GM12878 (cell line): ENCODE measurements around the gene GPR87. TPM values are rescaled to one million over a fixed set of nuclear protein-coding genes. Genes with fewer than 3 reads are reported as not detected.

ENCODE experiments used
- ATAC-seq: fragments of 200-7000 bp; cut with Tn5 transposase; 3 replicates; pipeline ENCODE4 v1.9.1; 2020; ENCODE audit warnings: mild to moderate bottlenecking, moderate library complexity
- BruUV-seq: library from RNA; stranded (reverse); fragments of 400-500 nt; replicated peaks from 2 replicates; lab custom pipeline; 2021; lab: Mats Ljungman, UMichigan
- CTCF ChIA-PET: fragments of 300-600 bp; sonication (Branson Sonifier 250); formaldehyde crosslinking; extraction: SDS; loops from one replicate; lab custom pipeline; 2021; ENCODE audit warnings: inconsistent platforms; lab: Yijun Ruan, JAX
- POLR2A ChIA-PET: fragments of 350-600 bp; formaldehyde crosslinking; extraction: SDS; loops from one replicate; lab custom pipeline; 2021; ENCODE audit warnings: inconsistent platforms; lab: Charles Lee
- RAD21 ChIA-PET: fragments of 300-600 bp; sonication (Branson Sonifier 250); formaldehyde crosslinking; loops from one replicate; lab custom pipeline; 2023; ENCODE audit warnings: antibody characterized with exemption; ENCODE audit not compliant: unreplicated experiment; lab: Charles Lee
- SMC1A ChIA-PET: fragments of 300-600 bp; sonication (Branson Sonifier 250); formaldehyde crosslinking; loops from one replicate; lab custom pipeline; 2023; ENCODE audit not compliant: unreplicated experiment, uncharacterized antibody; lab: Charles Lee
- DNase-seq: peaks from one replicate; pipeline ENCODE4 v3.0.0-alpha.2; 2011; ENCODE audit warnings: low read depth, low spot score
- FAIRE-seq: peaks from 3 replicates; lab custom pipeline; 2011; peaks lifted over from hg19 to GRCh38; lab: Jason Lieb, UNC
- H2AFZ ChIP-seq: 2 replicates; pipeline ENCODE4 v1.6.0; 2011; ENCODE audit warnings: low read depth, low read length, control low read depth; ENCODE audit not compliant: control insufficient read depth
- H3K27ac ChIP-seq: 2 replicates; pipeline ENCODE4 v1.5.1; 2011; ENCODE audit warnings: control low read depth; ENCODE audit not compliant: control insufficient read depth, insufficient read depth
- H3K27me3 ChIP-seq, 2 experiments: replicated peaks in 1 of 2; 2 replicates each; pipeline versions ENCODE4 v1.6.0 to v1.6.1; 2011; ENCODE audit warnings: low read length in 1 of 2; ENCODE audit not compliant: control insufficient read depth in 2 of 2, insufficient read depth in 2 of 2
- H3K36me3 ChIP-seq, 2 experiments: 2 replicates each; pipeline ENCODE4 v1.5.1; 2011; ENCODE audit warnings: low read length in 1 of 2; ENCODE audit not compliant: control insufficient read depth in 2 of 2, insufficient read depth in 2 of 2
- H3K4me1 ChIP-seq: 2 replicates; pipeline ENCODE4 v1.6.1; 2011; ENCODE audit warnings: mild to moderate bottlenecking, low read length, moderate library complexity, mixed read lengths; ENCODE audit not compliant: control insufficient read depth, insufficient read depth
- H3K4me2 ChIP-seq: 2 replicates; pipeline ENCODE4 v1.6.0; 2011; ENCODE audit warnings: control low read depth; ENCODE audit not compliant: control insufficient read depth, insufficient read depth
- H3K4me3 ChIP-seq: fragments of 200-600 bp; sonication (generic); 2 replicates; pipeline ENCODE4 v1.5.1; 2016
- H3K79me2 ChIP-seq: 2 replicates; pipeline ENCODE4 v1.6.0; 2011; ENCODE audit warnings: low read length; ENCODE audit not compliant: control insufficient read depth, insufficient read depth
- H3K9ac ChIP-seq: 2 replicates; pipeline ENCODE4 v1.8.0; 2011; ENCODE audit warnings: low read length, control low read depth, mixed read lengths; ENCODE audit not compliant: control insufficient read depth, insufficient read depth
- H3K9me3 ChIP-seq: replicated peaks from 3 replicates; pipeline ENCODE4 v1.5.1; 2011; ENCODE audit warnings: mild to moderate bottlenecking, low read length; ENCODE audit not compliant: control insufficient read depth, insufficient read depth
- H4K20me1 ChIP-seq: 2 replicates; pipeline ENCODE4 v1.6.0; 2011; ENCODE audit not compliant: control insufficient read depth, insufficient read depth
- ASH2L ChIP-seq: fragments of 300-600, 200-600 bp; sonication (generic); IDR thresholded peaks from 2 replicates; pipeline ENCODE4 v1.6.1; 2017; ENCODE audit warnings: low read depth, mild to moderate bottlenecking, borderline replicate concordance
- E4F1 ChIP-seq: fragments of 450-650 bp; IDR thresholded peaks from 2 replicates; pipeline ENCODE4 v1.6.1; 2018; ENCODE audit warnings: borderline replicate concordance, mild to moderate bottlenecking; ENCODE audit not compliant: partially characterized antibody
- GATAD2B ChIP-seq: fragments of 450-650 bp; conservative IDR thresholded peaks from 2 replicates; pipeline ENCODE4 v1.6.1; 2017; ENCODE audit warnings: low read depth, mild to moderate bottlenecking, moderate library complexity
- IKZF2 ChIP-seq, 2 experiments: fragments of 450-650 bp; IDR thresholded peaks; 2 replicates each; pipeline ENCODE4 v1.6.1; 2017; ENCODE audit warnings: mild to moderate bottlenecking in 2 of 2, moderate library complexity in 2 of 2
- IRF5 ChIP-seq: fragments of 450-650 bp; IDR thresholded peaks from 2 replicates; pipeline ENCODE4 v1.6.1; 2017; ENCODE audit warnings: borderline replicate concordance
- JUND ChIP-seq: IDR thresholded peaks from 2 replicates; pipeline ENCODE4 v1.6.1; 2012; ENCODE audit warnings: low read depth, mild to moderate bottlenecking, low read length, improper control_type of control experiment, moderate library complexity
- MEF2B ChIP-seq: fragments of 450-650 bp; IDR thresholded peaks from 2 replicates; pipeline ENCODE4 v1.6.1; 2018; ENCODE audit warnings: mild to moderate bottlenecking, moderate library complexity; ENCODE audit not compliant: partially characterized antibody, poor library complexity, severe bottlenecking
- NKRF ChIP-seq: fragments of 450-650 bp; conservative IDR thresholded peaks from 2 replicates; pipeline ENCODE4 v1.6.1; 2017; ENCODE audit warnings: mild to moderate bottlenecking, moderate library complexity
- PML ChIP-seq: IDR thresholded peaks from 2 replicates; pipeline ENCODE4 v1.6.1; 2012; ENCODE audit warnings: low read length, inconsistent platforms
- RAD21 ChIP-seq: IDR thresholded peaks from 2 replicates; pipeline ENCODE4 v1.6.1; 2011; ENCODE audit warnings: mild to moderate bottlenecking, low read depth, low read length, moderate library complexity; ENCODE audit not compliant: insufficient read depth
- SMAD1 ChIP-seq: fragments of 450-650 bp; IDR thresholded peaks from 2 replicates; pipeline ENCODE4 v1.6.1; 2018; ENCODE audit warnings: mild to moderate bottlenecking, low read depth; ENCODE audit not compliant: partially characterized antibody
- SMC3 ChIP-seq: IDR thresholded peaks from 2 replicates; pipeline ENCODE4 v1.6.1; 2011; ENCODE audit warnings: low read length, improper control_type of control experiment, borderline replicate concordance
- SPI1 ChIP-seq: IDR thresholded peaks from 2 replicates; pipeline ENCODE4 v1.6.1; 2011; ENCODE audit warnings: low read depth, mild to moderate bottlenecking, low read length, moderate library complexity, borderline replicate concordance; ENCODE audit not compliant: insufficient read depth
- SRF ChIP-seq, 2 experiments: IDR thresholded peaks; 2 replicates each; pipeline ENCODE4 v1.6.1; 2011; ENCODE audit warnings: low read depth in 2 of 2, low read length in 2 of 2, mild to moderate bottlenecking in 1 of 2, moderate library complexity in 1 of 2
- SUZ12 ChIP-seq: fragments of 200-600 bp; sonication (generic); IDR thresholded peaks from one replicate; pipeline ENCODE4 v1.6.1; 2018; ENCODE audit warnings: antibody characterized with exemption, mild to moderate bottlenecking; ENCODE audit not compliant: unreplicated experiment
- USF1 ChIP-seq: IDR thresholded peaks from 2 replicates; pipeline ENCODE4 v1.6.1; 2011; ENCODE audit warnings: borderline replicate concordance, low read depth, mild to moderate bottlenecking, moderate library complexity, mixed read lengths, low read length; ENCODE audit not compliant: insufficient read depth; ENCODE audit errors: extremely low read length
- YY1 ChIP-seq: IDR thresholded peaks from 2 replicates; pipeline ENCODE4 v1.6.1; 2011; ENCODE audit warnings: low read depth, mild to moderate bottlenecking, low read length
- WGBS: methylation state at CpG from one replicate; pipeline ENCODE4 v1.1.6; 2016; ENCODE audit warnings: low lambda C conversion rate; ENCODE audit not compliant: insufficient replicate concordance, insufficient coverage; ENCODE audit errors: missing lambda C conversion rate; 5-methylcytosine and 5-hydroxymethylcytosine counted together
- in situ Hi-C: fragments of 300-500 bp; cut with MboI; formaldehyde crosslinking; loops from 9 replicates; pipeline ENCODE4 v1.14.3; 2018; ENCODE audit warnings: mixed read lengths
- intact Hi-C: fragments of 100-400 bp; cut with micrococcal nuclease; formaldehyde crosslinking; loops from one replicate; pipeline ENCODE4 v1.14.2; 2022; ENCODE audit not compliant: unreplicated experiment
- polyA plus RNA-seq, 11 experiments: library from polyadenylated mRNA; depleted of rRNA in 4 of 11; unstranded in 6 of 11; stranded (reverse) in 5 of 11; fragments of >200 nt; fragmentation: Nextera tagmentation in 4 of 11; fragmentation: Illumina TruSeq in 1 of 11; extraction: Ambion mirVana in 4 of 11; extraction: Trizol in 1 of 11; gene quantifications; 1 replicate in 1 of 11; 2 replicates in 10 of 11; pipeline versions ENCODE4 v1.2.1 to v1.2.3, GENCODE V29; 2011 to 2016; ENCODE audit warnings: inconsistent platforms in 2 of 11, missing spikeins in 2 of 11, low read depth in 1 of 11
- total RNA-seq, 4 experiments: library from RNA; depleted of rRNA in 3 of 4; stranded (reverse); fragments of >200 nt in 3 of 4; fragmentation: Illumina TruSeq in 1 of 4; extraction: Trizol in 1 of 4; gene quantifications; 2 replicates each; pipeline versions ENCODE4 v1.2.1 to v1.2.3, GENCODE V29; 2013 to 2021

GPR87 gene
- total and polyA plus RNA-seq, 10 of the 15 experiments (the other 5 are each of a cell fraction or from before 2014, with no cell fraction given), result 0.06 to 0.27 (median 0.16) TPM; not detected in 5

- ATAC-seq, result no peak
- ChIA-PET SMC1A (no interaction called here), RAD21 (no interaction called here), POLR2A (no interaction called here), CTCF (interaction anchor here (1.2 to 1.4 kb wide), 3 partner anchors 19 to 138 kb away, joined by 3 to 4 read pairs (median 3); no protein-coding TSS in a partner anchor)
- FAIRE-seq, result no peak
- DNase-seq, result no peak
- no peaks in the 10 kb centered on the region for H3K27me3 ChIP-seq
- no peaks in the 10 kb centered on the region for H3K36me3 ChIP-seq
- no peak overlapping the region for H3K27ac ChIP-seq
- no peak overlapping the region for H3K9ac ChIP-seq
- H3K4me2 ChIP-seq, result no peak overlapping the region
- H3K4me1 ChIP-seq, result no peaks in the 10 kb centered on the region
- no TSS peak for BruUV-seq
- WGBS, result 76% methylated on average over 6 of the region's 6 CpGs
- in situ Hi-C loops (no loop called here), intact Hi-C loops (no loop called here)
- no peaks in the 10 kb centered on the region for H3K79me2 ChIP-seq
- no peak overlapping the region for H2AFZ ChIP-seq
- no peaks in the 10 kb centered on the region for H3K9me3 ChIP-seq
- no peak for TF ChIP-seq SMC3
- TF ChIP-seq RAD21, result no peak
- TF ChIP-seq SUZ12, result no peak
- TF ChIP-seq JUND, result no peak
- no peak for TF ChIP-seq NKRF
- TF ChIP-seq E4F1, result no peak
- no peak for TF ChIP-seq GATAD2B
- no peak for TF ChIP-seq PML
- no peak for TF ChIP-seq YY1
- no peak for TF ChIP-seq IRF5
- TF ChIP-seq USF1, result no peak
- no peak for TF ChIP-seq MEF2B
- TF ChIP-seq SMAD1, result no peak
- no peak for TF ChIP-seq ASH2L
- no peak for TF ChIP-seq IKZF2 (IDR thresholded peaks at IDR 0.05)
- TF ChIP-seq SPI1, result no peak
- no peak for TF ChIP-seq SRF (IDR thresholded peaks at IDR 0.05; ENCODE audit: low read depth in 2 of 2, low read length in 2 of 2)
- no peak overlapping the region for H3K4me3 ChIP-seq
- H4K20me1 ChIP-seq, result no peaks in the 10 kb centered on the region
These were observed 10.3 kb downstream of the GPR87 start for GRCh38 chr3:151306168-151306810.
